ENCODE data around the gene AOC1.
A peak's percentile ranks its signal among the peaks of the same experiment; 100 is the strongest.

The AOC1 gene

GRCh38 chr7:150858236-150859197 lies 6.2 kb downstream of the AOC1 start:
- no peak for DNase-seq (ENCODE audit: low spot score)

GRCh38 chr7:150860291-150860977 lies 8.1 kb downstream of the AOC1 start:
- no peak for DNase-seq (ENCODE audit: low spot score)

- no peak for DNase-seq (ENCODE audit: low spot score)
These were observed 8.6 kb downstream of the AOC1 start for GRCh38 chr7:150860978-150861295.

- DNase-seq (ENCODE audit: low spot score) = no peak
These were observed 10.0 kb downstream of the AOC1 start for GRCh38 chr7:150862356-150862755.

- no peak for DNase-seq (ENCODE audit: low spot score)
These were observed 11.6 kb downstream of the AOC1 start for GRCh38 chr7:150863946-150864345.

- DNase-seq (ENCODE audit: low spot score) = no peak
These were observed 14.7 kb downstream of the AOC1 start for GRCh38 chr7:150866932-150867564.

- DNase-seq (ENCODE audit: low spot score) = no peak
These were observed 15.3 kb downstream of the AOC1 start for GRCh38 chr7:150867605-150868004.

- DNase-seq (ENCODE audit: low spot score) = no peak
These were observed 17.1 kb downstream of the AOC1 start for GRCh38 chr7:150869467-150869866.

GRCh38 chr7:150871601-150872000 lies 19.3 kb downstream of the AOC1 start:
- DNase-seq (ENCODE audit: low spot score) = no peak

GRCh38 chr7:150874401-150875198 lies 22.3 kb downstream of the AOC1 start:
- DNase-seq (ENCODE audit: low spot score) = no peak

- no peak for DNase-seq (ENCODE audit: low spot score)
These were observed 23.5 kb downstream of the AOC1 start for GRCh38 chr7:150875791-150876190.

GRCh38 chr7:150876817-150877526 lies 24.7 kb downstream of the AOC1 start:
- peak; percentile 79 for DNase-seq (ENCODE audit: low spot score)

- DNase-seq (ENCODE audit: low spot score) = no peak
These were observed 25.2 kb downstream of the AOC1 start for GRCh38 chr7:150877536-150877935.

- DNase-seq (ENCODE audit: low spot score) = no peak
These were observed 27.0 kb downstream of the AOC1 start for GRCh38 chr7:150879345-150879744.

GRCh38 chr7:150881189-150881588 lies 28.9 kb downstream of the AOC1 start:
- no peak for DNase-seq (ENCODE audit: low spot score)

- DNase-seq (ENCODE audit: low spot score) = no peak
These were observed 38.7 kb downstream of the AOC1 start for GRCh38 chr7:150890853-150891584.

GRCh38 chr7:150891740-150892139 lies 39.4 kb downstream of the AOC1 start:
- DNase-seq (ENCODE audit: low spot score) = no peak

- no peak for DNase-seq (ENCODE audit: low spot score)
These were observed 43.5 kb downstream of the AOC1 start for GRCh38 chr7:150895809-150896208.

- DNase-seq (ENCODE audit: low spot score) = no peak
These were observed 44.4 kb downstream of the AOC1 start for GRCh38 chr7:150896562-150897209.

All from globus pallidus (tissue), 1 donor.